HEK293 (cell line): Measurements from ENCODE around the gene EFCAB5.

Experiments used
- CTCF ChIA-PET: fragments of 350-600 bp; formaldehyde crosslinking; extraction: SDS; loops from one replicate; lab custom pipeline; 2021; ENCODE audit warnings: antibody characterized with exemption; lab: Yijun Ruan, JAX
- POLR2A ChIA-PET: fragments of 300-600 bp; formaldehyde crosslinking; extraction: SDS; loops from one replicate; lab custom pipeline; 2020; ENCODE audit warnings: antibody characterized with exemption, inconsistent platforms; lab: Yijun Ruan, JAX
- H3K27ac ChIP-seq: fragments of 200-500 bp; sonication (Bioruptor generic); 2 replicates; pipeline ENCODE4 v1.5.1; 2014; ENCODE audit warnings: low read depth, low read length, control low read depth, inconsistent platforms; ENCODE audit errors: extremely low read depth
- H3K36me3 ChIP-seq, 2 experiments: fragments of 200-500 bp in 1 of 2; sonication (Bioruptor generic) in 1 of 2; 1 replicate in 1 of 2; 2 replicates in 1 of 2; pipeline ENCODE4 v1.5.1; 2014 to 2017; ENCODE audit warnings: inconsistent platforms in 2 of 2, low read length in 2 of 2; ENCODE audit not compliant: control insufficient read depth in 2 of 2, insufficient read depth in 1 of 2
- H3K4me1 ChIP-seq: fragments of 200-500 bp; sonication (Bioruptor generic); 2 replicates; pipeline ENCODE4 v1.5.1; 2014; ENCODE audit warnings: mild to moderate bottlenecking, low read length, inconsistent platforms; ENCODE audit not compliant: control insufficient read depth, insufficient read depth
- H3K4me3 ChIP-seq: 2 replicates; pipeline ENCODE4 v1.5.1; 2011; ENCODE audit warnings: low read depth, mild to moderate bottlenecking, control low read depth, low read length, moderate library complexity
- H3K9me3 ChIP-seq: fragments of 200-500 bp; sonication (Bioruptor generic); 2 replicates; pipeline ENCODE4 v1.5.1; 2014; ENCODE audit warnings: low read depth, low read length, inconsistent platforms; ENCODE audit not compliant: control insufficient read depth, insufficient read depth
- BCL11A ChIP-seq: fragments of 450-650 bp; formaldehyde crosslinking; IDR thresholded peaks from 2 replicates; pipeline ENCODE4 v1.5.1; 2016; ENCODE audit warnings: low read depth, missing biosample characterization, missing genetic modification characterization
- HOXD13 ChIP-seq: sonication (generic); formaldehyde crosslinking; IDR thresholded peaks from 2 replicates; pipeline ENCODE4 v1.8.0; 2022; ENCODE audit warnings: missing genetic modification reagents, borderline replicate concordance
- KLF1 ChIP-seq: fragments of 450-650 bp; formaldehyde crosslinking; IDR thresholded peaks from 2 replicates; pipeline ENCODE4 v1.5.1; 2016; ENCODE audit warnings: missing biosample characterization, missing genetic modification characterization
- MYNN ChIP-seq: fragments of 450-650 bp; formaldehyde crosslinking; IDR thresholded peaks from 2 replicates; pipeline ENCODE4 v1.5.1; 2016; ENCODE audit warnings: missing biosample characterization, missing genetic modification characterization, borderline replicate concordance
- RBAK ChIP-seq: fragments of 450-650 bp; formaldehyde crosslinking; IDR thresholded peaks from 2 replicates; pipeline ENCODE4 v1.5.1; 2016; ENCODE audit warnings: missing biosample characterization, missing genetic modification characterization
- ZBTB10 ChIP-seq: fragments of 450-650 bp; formaldehyde crosslinking; IDR thresholded peaks from 2 replicates; pipeline ENCODE4 v1.5.1; 2016; ENCODE audit warnings: missing biosample characterization, missing genetic modification characterization
- ZBTB48 ChIP-seq: fragments of 450-650 bp; formaldehyde crosslinking; IDR thresholded peaks from 2 replicates; pipeline ENCODE4 v1.5.1; 2016; ENCODE audit warnings: missing biosample characterization, missing genetic modification characterization
- ZBTB6 ChIP-seq: fragments of 450-650 bp; formaldehyde crosslinking; IDR thresholded peaks from 2 replicates; pipeline ENCODE4 v1.5.1; 2017; ENCODE audit warnings: missing biosample characterization, missing genetic modification characterization
- ZBTB8A ChIP-seq: fragments of 450-650 bp; formaldehyde crosslinking; IDR thresholded peaks from 2 replicates; pipeline ENCODE4 v1.5.1; 2016; ENCODE audit warnings: missing biosample characterization, missing genetic modification characterization
- ZFP37 ChIP-seq: fragments of 450-650 bp; formaldehyde crosslinking; IDR thresholded peaks from 2 replicates; pipeline ENCODE4 v1.5.1; 2016; ENCODE audit warnings: missing biosample characterization, missing genetic modification characterization
- ZFP69B ChIP-seq: fragments of 450-650 bp; formaldehyde crosslinking; IDR thresholded peaks from 2 replicates; pipeline ENCODE4 v1.5.1; 2016; ENCODE audit warnings: missing biosample characterization, missing genetic modification characterization
- ZNF114 ChIP-seq: fragments of 450-650 bp; formaldehyde crosslinking; IDR thresholded peaks from 2 replicates; pipeline ENCODE4 v1.5.0; 2017; ENCODE audit warnings: missing biosample characterization, missing genetic modification characterization
- ZNF132 ChIP-seq: fragments of 450-650 bp; formaldehyde crosslinking; IDR thresholded peaks from 2 replicates; pipeline ENCODE4 v1.5.1; 2017; ENCODE audit warnings: missing biosample characterization, missing genetic modification characterization, borderline replicate concordance
- ZNF146 ChIP-seq: fragments of 450-650 bp; formaldehyde crosslinking; IDR thresholded peaks from 2 replicates; pipeline ENCODE4 v1.5.1; 2016; ENCODE audit warnings: missing biosample characterization, missing genetic modification characterization
- ZNF155 ChIP-seq: fragments of 450-650 bp; formaldehyde crosslinking; IDR thresholded peaks from 2 replicates; pipeline ENCODE4 v1.5.1; 2016; ENCODE audit warnings: missing biosample characterization, missing genetic modification characterization
- ZNF2 ChIP-seq: fragments of 450-650 bp; formaldehyde crosslinking; IDR thresholded peaks from 2 replicates; pipeline ENCODE4 v1.5.1; 2016; ENCODE audit warnings: missing biosample characterization, missing genetic modification characterization
- ZNF24 ChIP-seq: fragments of 450-650 bp; formaldehyde crosslinking; IDR thresholded peaks from 2 replicates; pipeline ENCODE4 v1.5.1; 2016; ENCODE audit warnings: missing biosample characterization, missing genetic modification characterization
- ZNF404 ChIP-seq: fragments of 450-650 bp; formaldehyde crosslinking; IDR thresholded peaks from 2 replicates; pipeline ENCODE4 v1.5.1; 2017; ENCODE audit warnings: missing biosample characterization, missing genetic modification characterization
- ZNF488 ChIP-seq: fragments of 450-650 bp; formaldehyde crosslinking; IDR thresholded peaks from 2 replicates; pipeline ENCODE4 v1.5.1; 2016; ENCODE audit warnings: missing biosample characterization, missing genetic modification characterization
- ZNF521 ChIP-seq: fragments of 450-650 bp; formaldehyde crosslinking; IDR thresholded peaks from 2 replicates; pipeline ENCODE4 v1.5.1; 2017; ENCODE audit warnings: missing biosample characterization, mild to moderate bottlenecking, missing genetic modification characterization
- ZNF561 ChIP-seq: fragments of 450-650 bp; IDR thresholded peaks from 2 replicates; pipeline ENCODE4 v1.5.1; 2018; ENCODE audit warnings: missing biosample characterization, missing genetic modification characterization, borderline replicate concordance
- ZNF600 ChIP-seq: fragments of 450-650 bp; formaldehyde crosslinking; IDR thresholded peaks from 2 replicates; pipeline ENCODE4 v1.5.1; 2016; ENCODE audit warnings: missing biosample characterization, missing genetic modification characterization
- ZNF623 ChIP-seq: fragments of 450-650 bp; formaldehyde crosslinking; IDR thresholded peaks from 2 replicates; pipeline ENCODE4 v1.5.1; 2016; ENCODE audit warnings: missing biosample characterization, missing genetic modification characterization
- ZNF660 ChIP-seq: fragments of 450-650 bp; IDR thresholded peaks from 2 replicates; pipeline ENCODE4 v1.5.1; 2018; ENCODE audit warnings: missing biosample characterization, mild to moderate bottlenecking, missing genetic modification characterization
- ZNF677 ChIP-seq: fragments of 450-650 bp; IDR thresholded peaks from 2 replicates; pipeline ENCODE4 v1.5.0; 2018; ENCODE audit warnings: missing biosample characterization, mild to moderate bottlenecking, missing genetic modification characterization, moderate library complexity
- ZNF707 ChIP-seq: fragments of 450-650 bp; formaldehyde crosslinking; IDR thresholded peaks from 2 replicates; pipeline ENCODE4 v1.5.1; 2016; ENCODE audit warnings: missing biosample characterization, missing genetic modification characterization
- ZNF785 ChIP-seq: fragments of 450-650 bp; formaldehyde crosslinking; IDR thresholded peaks from 2 replicates; pipeline ENCODE4 v1.5.1; 2016; ENCODE audit warnings: missing biosample characterization, missing genetic modification characterization
- TF ChIP-seq, protein P1 (sequence below): fragments of 450-650 bp; formaldehyde crosslinking; IDR thresholded peaks from 2 replicates; pipeline ENCODE4 v1.5.1; 2016; ENCODE audit warnings: missing biosample characterization, missing genetic modification characterization

Gene EFCAB5

GRCh38 chr17:30103921-30104320, 162.5 kb downstream of the EFCAB5 start (continued):
- no peak for TF ChIP-seq ZNF521 (tag by site-specific recombination)
- no peak for TF ChIP-seq ZNF707 (tag by site-specific recombination)
- no peak for TF ChIP-seq ZNF146 (tag by site-specific recombination)

GRCh38 chr17:30104575-30105339, 163.3 kb downstream of the EFCAB5 start:
- POLR2A ChIA-PET: interaction anchor here (0.6 to 2.4 kb wide), 9 partner anchors 9 to 251 kb away, joined by 3 to 12 read pairs (median 5); partner anchors contain the start of genes BLMH, NSRP1 and TMIGD1
- H3K4me1 ChIP-seq: no peaks in the 10 kb centered on the region
- CTCF ChIA-PET: interaction anchor here (0.5 to 8.4 kb wide), 95 partner anchors 11 to 1317 kb away, joined by 3 to 170 read pairs (median 4); partner anchors contain the start of genes BLMH, NSRP1 and TMIGD1
- peak overlapping the region; percentile 26; the same call in 1 of the 2 replicates for H3K27ac ChIP-seq
- no peaks in the 10 kb centered on the region for H3K36me3 ChIP-seq
- no peaks in the 10 kb centered on the region for H3K9me3 ChIP-seq
- peak overlapping the region; percentile 40 for H3K4me3 ChIP-seq
- TF ChIP-seq ZNF24: peak; percentile 28; the same call in 1 of the 2 replicates
- no peak for TF ChIP-seq RBAK (tag by site-specific recombination)
- no peak for TF ChIP-seq HOXD13 (CRISPR knock-in tag)
- 0 out of 2 replicates have a peak, but pooled peaks have one; percentile 50 for TF ChIP-seq KLF1
- 0 out of 2 replicates have a peak, but pooled peaks have one; percentile 56 for TF ChIP-seq BCL11A
- TF ChIP-seq ZNF132 (tag by site-specific recombination): no peak
- TF ChIP-seq, protein P1, sequence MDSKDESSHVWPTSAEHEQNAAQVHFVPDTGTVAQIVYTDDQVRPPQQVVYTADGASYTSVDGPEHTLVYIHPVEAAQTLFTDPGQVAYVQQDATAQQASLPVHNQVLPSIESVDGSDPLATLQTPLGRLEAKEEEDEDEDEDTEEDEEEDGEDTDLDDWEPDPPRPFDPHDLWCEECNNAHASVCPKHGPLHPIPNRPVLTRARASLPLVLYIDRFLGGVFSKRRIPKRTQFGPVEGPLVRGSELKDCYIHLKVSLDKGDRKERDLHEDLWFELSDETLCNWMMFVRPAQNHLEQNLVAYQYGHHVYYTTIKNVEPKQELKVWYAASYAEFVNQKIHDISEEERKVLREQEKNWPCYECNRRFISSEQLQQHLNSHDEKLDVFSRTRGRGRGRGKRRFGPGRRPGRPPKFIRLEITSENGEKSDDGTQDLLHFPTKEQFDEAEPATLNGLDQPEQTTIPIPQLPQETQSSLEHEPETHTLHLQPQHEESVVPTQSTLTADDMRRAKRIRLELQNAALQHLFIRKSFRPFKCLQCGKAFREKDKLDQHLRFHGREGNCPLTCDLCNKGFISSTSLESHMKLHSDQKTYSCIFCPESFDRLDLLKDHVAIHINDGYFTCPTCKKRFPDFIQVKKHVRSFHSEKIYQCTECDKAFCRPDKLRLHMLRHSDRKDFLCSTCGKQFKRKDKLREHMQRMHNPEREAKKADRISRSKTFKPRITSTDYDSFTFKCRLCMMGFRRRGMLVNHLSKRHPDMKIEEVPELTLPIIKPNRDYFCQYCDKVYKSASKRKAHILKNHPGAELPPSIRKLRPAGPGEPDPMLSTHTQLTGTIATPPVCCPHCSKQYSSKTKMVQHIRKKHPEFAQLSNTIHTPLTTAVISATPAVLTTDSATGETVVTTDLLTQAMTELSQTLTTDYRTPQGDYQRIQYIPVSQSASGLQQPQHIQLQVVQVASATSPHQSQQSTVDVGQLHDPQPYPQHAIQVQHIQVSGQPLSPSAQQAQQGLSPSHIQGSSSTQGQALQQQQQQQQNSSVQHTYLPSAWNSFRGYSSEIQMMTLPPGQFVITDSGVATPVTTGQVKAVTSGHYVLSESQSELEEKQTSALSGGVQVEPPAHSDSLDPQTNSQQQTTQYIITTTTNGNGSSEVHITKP (tag by site-specific recombination): peak; percentile 69
- TF ChIP-seq ZNF2 (tag by site-specific recombination): 0 out of 2 replicates have a peak, but pooled peaks have one; percentile 42
- TF ChIP-seq ZNF114 (tag by site-specific recombination): no peak
- no peak for TF ChIP-seq ZNF404 (tag by site-specific recombination)
- TF ChIP-seq ZNF488 (tag by site-specific recombination): 0 out of 2 replicates have a peak, but pooled peaks have one; percentile 17
- TF ChIP-seq ZNF677 (tag by site-specific recombination): no peak
- TF ChIP-seq ZBTB6 (tag by site-specific recombination): peak; percentile 85
- no peak for TF ChIP-seq MYNN (tag by site-specific recombination)
- peak; percentile 49; the same call in 1 of the 2 replicates for TF ChIP-seq ZBTB8A (tag by site-specific recombination)
- no peak for TF ChIP-seq ZNF623 (tag by site-specific recombination)
- TF ChIP-seq ZBTB10 (tag by site-specific recombination): no peak
- TF ChIP-seq ZNF155 (tag by site-specific recombination): no peak
- 0 out of 2 replicates have a peak, but pooled peaks have one; percentile 54 for TF ChIP-seq ZFP37 (tag by site-specific recombination)
- TF ChIP-seq ZNF561 (tag by site-specific recombination): peak; percentile 66; the same call in 1 of the 2 replicates
- 0 out of 2 replicates have a peak, but pooled peaks have one; percentile 18 for TF ChIP-seq ZFP69B (tag by site-specific recombination)
- TF ChIP-seq ZNF600 (tag by site-specific recombination): peak; percentile 54; the same call in 1 of the 2 replicates
- TF ChIP-seq ZBTB48 (tag by site-specific recombination): peak; percentile 18; the same call in 1 of the 2 replicates
- no peak for TF ChIP-seq ZNF785 (tag by site-specific recombination)
- TF ChIP-seq ZNF660 (tag by site-specific recombination): peak; percentile 77
